Measurements from ENCODE around the gene OSM.

OSM gene

GRCh38 chr22:30266445-30267381, at the start of gene OSM:
Gene OSM, minus strand, starts transcription at chr22:30266851. Its CDS starts 52 bp downstream, at chr22:30266799.
- peak; percentile 47 for DNase-seq (ENCODE audit: low read depth)

GRCh38 chr22:30315962-30316576, 49.4 kb upstream of the OSM start:
- no peak for DNase-seq (ENCODE audit: low read depth)

- no peak for DNase-seq (ENCODE audit: low read depth)
Observed at GRCh38 chr22:30314915-30315314, 48.3 kb upstream of the OSM start.

- DNase-seq (ENCODE audit: low read depth) = no peak
Observed at GRCh38 chr22:30313527-30314363, 47.1 kb upstream of the OSM start.

- no peak for DNase-seq (ENCODE audit: low read depth)
Observed at GRCh38 chr22:30312053-30312452, 45.4 kb upstream of the OSM start.

- DNase-seq (ENCODE audit: low read depth) = no peak
Observed at GRCh38 chr22:30310881-30311771, 44.5 kb upstream of the OSM start.

GRCh38 chr22:30309951-30310741, 43.5 kb upstream of the OSM start:
- no peak for DNase-seq (ENCODE audit: low read depth)

GRCh38 chr22:30308518-30309230, 42.0 kb upstream of the OSM start:
- DNase-seq (ENCODE audit: low read depth) = no peak

- DNase-seq (ENCODE audit: low read depth) = no peak
Observed at GRCh38 chr22:30308093-30308492, 41.4 kb upstream of the OSM start.

- no peak for DNase-seq (ENCODE audit: low read depth)
Observed at GRCh38 chr22:30307041-30307574, 40.5 kb upstream of the OSM start.

GRCh38 chr22:30306627-30307011, 40.0 kb upstream of the OSM start:
- no peak for DNase-seq (ENCODE audit: low read depth)

GRCh38 chr22:30305906-30306626, 39.4 kb upstream of the OSM start:
- DNase-seq (ENCODE audit: low read depth) = no peak

GRCh38 chr22:30305519-30305905, 38.9 kb upstream of the OSM start:
- no peak for DNase-seq (ENCODE audit: low read depth)

- DNase-seq (ENCODE audit: low read depth) = no peak
Observed at GRCh38 chr22:30304495-30305244, 38.0 kb upstream of the OSM start.

GRCh38 chr22:30302810-30303138, 36.1 kb upstream of the OSM start:
- no peak for DNase-seq (ENCODE audit: low read depth)

- DNase-seq (ENCODE audit: low read depth) = no peak
Observed at GRCh38 chr22:30301995-30302809, 35.6 kb upstream of the OSM start.

- no peak for DNase-seq (ENCODE audit: low read depth)
Observed at GRCh38 chr22:30299322-30299721, 32.7 kb upstream of the OSM start.
